DMS153 treated with DMSO at 0.1 percent for 48 hours (cell line): ENCODE measurements around the gene CHFR.
"Not testable (repeated sequence)": the region's sequence is repeated elsewhere in the genome, so short reads cannot be mapped to it uniquely, and the experiment has no call there.

Experiments used
- DNase-seq: peaks from one replicate; lab custom pipeline; 2025; ENCODE audit not compliant: unreplicated experiment; lab: John Stamatoyannopoulos, UW

The CHFR gene

DNA sequence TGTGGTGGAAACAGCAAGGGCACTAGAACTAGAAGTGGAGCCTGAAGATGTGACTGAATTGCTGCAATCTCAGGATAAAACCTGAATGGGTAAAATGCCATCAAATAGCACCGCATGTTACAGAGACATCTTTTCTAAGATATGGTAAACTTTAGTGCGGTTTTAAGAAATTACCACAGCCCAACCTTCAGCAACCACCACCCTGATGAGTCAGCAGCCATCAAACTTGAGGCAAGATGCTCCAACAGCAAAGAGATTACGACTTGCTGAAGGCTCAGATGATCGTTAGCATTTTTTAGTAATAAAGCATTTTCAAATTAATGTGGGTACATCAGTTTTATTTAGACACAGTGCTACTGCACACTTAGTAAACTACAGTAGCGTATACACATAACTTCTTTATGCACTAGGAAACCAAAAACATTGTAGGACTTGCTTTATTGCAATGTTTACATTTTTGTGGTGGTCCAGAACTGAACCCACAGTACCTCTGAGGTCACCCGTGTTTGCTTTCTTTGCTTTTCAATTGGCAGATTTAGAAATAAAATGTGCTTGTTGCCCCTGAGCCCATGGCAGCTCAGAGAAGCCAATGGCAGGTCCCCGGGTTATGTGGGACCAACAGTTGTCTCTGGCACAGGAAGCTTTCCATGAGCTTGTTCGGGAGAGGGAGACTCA, 74.6 kb downstream of the CHFR start:
- DNase-seq, result no peak

DNA sequence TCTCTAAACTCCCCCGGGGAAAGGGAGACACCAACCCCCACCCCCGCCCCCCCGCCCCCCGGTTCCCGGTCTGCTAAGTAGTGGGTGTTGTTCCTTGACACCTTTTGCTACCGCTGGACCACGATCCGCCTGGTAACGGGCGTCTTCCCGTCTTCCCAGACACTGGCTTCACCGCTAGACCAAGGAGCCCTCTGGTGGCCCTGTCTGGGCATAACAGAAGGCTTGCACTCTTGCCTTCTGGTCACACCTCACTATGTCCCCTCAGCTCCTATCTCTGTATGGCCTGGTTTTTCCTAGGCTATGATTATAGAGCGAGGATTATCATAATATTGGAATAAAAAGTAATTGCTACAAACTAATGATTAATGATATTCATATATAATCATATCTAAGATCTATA, 78.0 kb downstream of the CHFR start:
- not testable (repeated sequence) for DNase-seq

DNA sequence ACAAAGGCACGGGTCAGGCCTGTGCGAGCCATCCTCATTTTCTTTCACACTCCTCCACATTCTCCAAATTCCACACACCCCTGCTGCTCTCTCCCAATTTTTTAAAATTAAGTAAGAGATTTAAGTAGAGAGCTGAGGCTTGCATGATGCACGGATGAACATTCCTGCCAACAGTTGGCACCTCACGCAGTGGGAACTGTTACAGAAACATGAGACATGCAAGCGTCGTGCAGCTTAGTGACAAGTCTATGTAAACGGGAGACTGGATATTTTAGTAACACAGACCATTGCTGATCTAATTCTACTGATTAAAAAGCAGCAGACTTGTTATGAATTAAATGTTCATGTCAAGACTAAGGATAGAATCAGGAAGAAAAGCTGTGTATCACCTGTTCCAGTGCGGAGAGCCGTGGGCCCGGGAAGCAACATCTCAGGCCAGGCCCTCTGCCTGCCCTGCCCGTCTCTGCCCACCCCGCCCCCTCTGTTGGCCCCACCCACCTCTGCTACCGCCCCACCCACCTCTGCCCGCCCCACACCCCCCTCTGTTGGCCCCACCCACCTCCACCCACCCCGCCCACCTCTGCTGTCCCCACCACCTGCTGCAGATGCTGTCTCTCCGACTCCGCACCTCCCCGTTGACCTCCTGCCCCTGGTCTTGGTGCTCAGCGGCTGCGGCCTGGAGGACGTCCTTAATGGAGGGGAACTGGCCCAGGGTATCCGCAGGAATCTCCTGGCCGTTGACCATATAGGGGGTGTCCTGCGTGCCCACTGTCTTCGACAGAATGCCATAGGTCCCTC, 79.9 kb downstream of the CHFR start:
- DNase-seq, result no peak

DNA sequence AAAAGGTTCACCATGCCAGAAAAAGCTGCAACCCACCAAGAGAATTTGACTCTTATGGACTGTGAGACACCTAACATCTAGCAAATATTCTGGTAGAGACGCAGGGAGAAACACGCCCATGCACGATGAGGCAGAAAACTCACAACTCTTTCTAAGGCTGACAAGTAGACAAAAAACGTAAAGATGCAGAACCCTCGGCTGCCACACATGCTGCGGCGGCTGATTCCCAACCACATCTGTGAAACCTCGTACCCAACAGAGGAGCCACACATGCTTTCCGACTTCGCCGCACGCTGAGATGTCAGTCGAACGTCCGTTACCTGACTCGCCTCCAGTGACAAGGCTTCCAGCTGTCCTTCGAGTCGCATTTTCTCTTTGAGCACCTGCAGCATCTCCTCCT, 80.5 kb downstream of the CHFR start:
- no peak for DNase-seq

DNA sequence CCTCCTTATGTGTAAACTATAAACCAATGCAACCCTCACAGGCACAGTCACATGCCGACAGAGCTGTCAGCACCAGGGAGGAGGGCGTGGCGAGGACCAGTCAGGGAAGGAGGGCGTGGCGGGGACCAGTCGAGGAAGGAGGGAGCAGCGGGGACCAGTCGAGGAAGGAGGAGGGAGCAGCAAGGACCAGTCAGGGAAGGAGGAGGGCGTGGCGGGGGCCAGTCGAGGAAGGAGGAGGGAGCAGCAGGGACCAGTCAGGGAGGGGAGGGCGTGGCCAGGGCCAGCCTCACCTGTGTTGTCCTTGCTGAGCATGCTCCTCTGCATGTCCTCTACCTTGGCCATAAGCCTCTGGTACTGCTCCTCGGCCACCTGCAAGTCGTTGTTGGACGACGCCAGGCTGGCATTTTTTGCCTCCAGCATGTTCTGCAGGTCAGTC, 83.0 kb downstream of the CHFR start:
- DNase-seq, result no peak

DNA sequence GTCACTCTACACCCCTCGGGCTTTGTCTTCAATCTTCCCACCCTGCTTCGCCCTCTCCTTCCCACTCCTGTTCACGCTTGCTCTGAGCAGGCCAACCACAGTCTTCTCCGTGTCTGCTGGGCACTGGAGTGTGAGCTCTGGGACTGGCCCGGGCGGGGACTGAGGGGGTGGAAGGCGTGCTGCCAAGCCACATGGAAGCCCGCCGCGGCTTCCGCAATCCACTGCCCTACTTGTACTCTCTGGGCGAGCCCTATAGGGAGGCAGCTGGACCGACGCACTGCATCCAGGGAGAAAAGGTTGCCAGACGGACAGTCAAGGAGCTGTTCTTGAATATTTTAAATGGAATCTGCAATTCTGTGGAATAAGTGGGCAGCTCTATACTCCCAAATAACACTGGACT, 83.5 kb downstream of the CHFR start:
- DNase-seq, result no peak

DNA sequence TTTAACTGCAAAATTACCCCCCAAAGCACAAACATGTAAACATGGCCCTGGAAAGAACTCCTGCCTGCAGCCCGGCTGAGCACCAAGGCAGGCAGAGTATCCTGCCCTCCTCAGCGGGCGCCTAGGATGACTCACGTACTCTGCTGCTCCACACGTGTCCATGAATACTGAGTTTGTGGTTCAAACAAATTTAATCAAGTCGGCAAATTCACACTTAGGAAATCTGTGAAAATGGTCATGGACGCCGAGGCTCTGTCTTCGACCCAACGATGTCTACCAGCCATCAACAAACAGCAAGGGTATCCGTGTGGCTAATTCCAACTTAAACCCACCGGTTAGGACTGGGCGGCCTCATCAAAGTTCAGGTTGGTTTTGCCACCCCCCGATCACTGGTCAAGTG, 84.3 kb downstream of the CHFR start:
- DNase-seq, result no peak

DNA sequence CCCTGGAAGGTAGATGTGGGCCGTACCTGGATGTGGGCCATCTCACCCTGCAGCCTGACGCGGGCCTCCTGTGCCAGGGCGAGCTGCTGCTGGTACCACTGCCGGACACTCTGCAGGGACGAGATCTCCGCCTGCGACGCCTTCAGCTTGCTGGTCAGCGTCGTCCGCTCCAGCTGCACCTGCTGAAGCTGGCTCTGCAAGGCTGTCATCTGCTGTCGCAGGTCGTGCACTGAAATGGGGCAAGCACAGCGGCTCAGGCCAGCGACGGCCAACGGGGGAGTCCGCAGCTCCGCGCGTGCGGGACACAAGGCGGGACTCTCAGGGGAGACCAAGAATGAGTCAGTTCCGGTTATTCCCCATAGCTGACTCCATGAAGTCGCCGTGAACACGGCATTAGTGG, 85.7 kb downstream of the CHFR start:
- no peak for DNase-seq

DNA sequence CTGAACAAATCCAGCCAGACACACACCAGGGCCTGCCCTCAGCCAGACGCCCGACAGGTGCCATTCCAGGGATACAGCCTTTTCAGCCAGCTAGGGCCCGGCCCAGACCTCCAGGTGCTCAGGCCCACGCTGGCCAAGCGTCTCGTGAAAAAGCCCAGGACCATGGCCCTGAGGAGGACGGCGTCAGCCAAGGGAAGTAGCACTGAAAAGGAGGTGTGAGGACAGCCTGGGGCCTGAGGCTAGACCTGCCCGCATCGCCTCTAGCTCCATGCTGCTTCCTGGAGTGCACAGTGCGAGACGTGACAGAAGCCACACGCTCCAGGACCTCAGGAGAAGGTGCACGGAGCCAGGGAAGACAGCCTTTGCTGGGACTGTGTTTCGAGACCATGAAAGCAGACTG, 88.6 kb downstream of the CHFR start:
- DNase-seq, result no peak

DNA sequence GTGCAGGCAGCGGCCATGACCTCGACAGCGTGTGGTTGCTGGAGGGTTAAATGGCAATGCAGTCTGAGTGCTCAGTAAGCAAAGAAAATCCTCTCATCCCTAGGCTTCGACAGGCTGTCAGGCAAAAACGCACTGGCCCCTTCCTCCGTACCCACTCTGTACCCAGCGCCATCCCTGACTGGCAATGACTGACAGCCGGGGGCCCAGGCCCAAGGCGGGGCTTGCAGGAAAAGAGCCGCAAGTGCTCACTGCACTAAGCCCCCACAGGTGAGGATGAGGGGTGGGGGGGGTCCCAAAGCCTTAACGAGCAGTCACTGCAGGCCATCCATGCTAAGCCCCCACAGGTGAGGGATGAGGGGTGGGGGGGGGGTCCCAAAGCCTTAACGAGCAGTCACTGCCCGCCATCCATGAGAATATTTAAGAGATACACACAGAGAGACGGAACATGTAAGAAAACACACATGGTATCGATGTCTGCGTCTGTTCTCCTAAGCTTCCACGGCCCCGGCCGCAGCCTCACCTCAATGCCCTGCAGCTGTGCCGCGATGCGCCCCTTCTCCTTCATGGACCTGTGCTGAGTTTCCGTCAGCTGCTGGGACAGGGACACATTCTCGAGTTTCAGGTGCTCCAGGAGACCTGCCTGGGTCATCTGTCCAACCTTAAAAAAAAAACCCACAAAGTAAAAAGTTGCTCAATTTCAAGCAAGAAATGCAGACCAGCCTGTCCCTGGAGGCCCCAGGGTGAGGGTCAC, 89.4 kb downstream of the CHFR start:
- DNase-seq, result no peak

DNA sequence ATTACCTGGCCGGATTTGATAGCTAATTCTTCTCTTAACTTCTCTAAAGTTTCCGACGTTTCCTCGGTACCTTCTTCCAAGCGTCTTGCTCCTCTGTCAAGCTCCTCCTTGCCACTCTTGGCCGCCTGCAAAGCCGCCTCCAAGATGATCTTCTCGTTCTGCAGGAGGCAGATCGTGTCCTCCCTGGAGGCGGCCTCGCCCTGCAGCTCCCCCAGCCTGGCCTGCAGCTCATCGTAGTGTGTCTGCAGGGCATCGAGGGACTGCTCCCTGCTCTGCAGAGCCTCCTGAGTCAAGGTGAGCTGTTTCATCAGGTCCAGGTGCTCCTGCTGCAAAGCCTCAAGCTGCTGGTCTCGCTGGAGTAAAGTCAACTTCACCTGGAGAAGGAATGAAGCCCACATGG, 91.6 kb downstream of the CHFR start:
- DNase-seq, result no peak

DNA sequence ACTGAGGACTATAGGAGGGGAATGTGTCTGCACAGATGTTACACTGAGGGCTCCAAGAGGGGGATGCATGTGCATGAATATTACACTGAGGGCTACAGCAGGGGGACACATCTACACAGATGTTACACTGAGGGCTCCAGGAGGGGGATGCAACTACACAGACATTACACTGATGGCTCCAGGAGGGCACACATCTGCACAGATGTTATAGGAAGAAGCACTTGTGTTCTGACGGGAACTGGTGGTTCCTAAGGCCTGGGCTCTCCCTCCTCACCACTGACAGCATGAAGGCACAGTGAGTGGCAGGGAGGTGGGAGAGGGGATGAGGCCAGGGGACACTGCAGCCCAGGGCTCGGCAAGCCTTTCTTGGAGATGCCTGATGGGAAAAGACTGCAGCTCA, 95.5 kb downstream of the CHFR start:
- DNase-seq, result not testable (repeated sequence)

DNA sequence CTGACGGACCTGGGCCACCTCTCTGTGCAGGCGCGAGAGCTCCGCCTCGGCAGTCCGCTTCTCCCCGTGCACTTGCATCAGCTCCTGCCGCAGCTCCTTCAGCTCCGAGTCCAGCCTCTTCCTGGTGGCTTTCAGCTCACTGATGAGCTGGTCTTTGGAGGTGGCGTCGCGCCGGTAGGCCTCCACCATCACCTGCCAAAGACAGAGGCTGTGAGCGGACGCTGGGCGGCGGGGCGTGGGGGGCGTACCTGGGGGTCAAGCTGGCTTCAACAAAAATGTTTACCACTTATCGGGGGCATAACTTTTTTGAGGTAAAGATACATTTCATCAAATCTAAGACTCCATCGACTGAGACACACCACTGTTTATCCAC, 98.3 kb downstream of the CHFR start:
- DNase-seq, result no peak

DNA sequence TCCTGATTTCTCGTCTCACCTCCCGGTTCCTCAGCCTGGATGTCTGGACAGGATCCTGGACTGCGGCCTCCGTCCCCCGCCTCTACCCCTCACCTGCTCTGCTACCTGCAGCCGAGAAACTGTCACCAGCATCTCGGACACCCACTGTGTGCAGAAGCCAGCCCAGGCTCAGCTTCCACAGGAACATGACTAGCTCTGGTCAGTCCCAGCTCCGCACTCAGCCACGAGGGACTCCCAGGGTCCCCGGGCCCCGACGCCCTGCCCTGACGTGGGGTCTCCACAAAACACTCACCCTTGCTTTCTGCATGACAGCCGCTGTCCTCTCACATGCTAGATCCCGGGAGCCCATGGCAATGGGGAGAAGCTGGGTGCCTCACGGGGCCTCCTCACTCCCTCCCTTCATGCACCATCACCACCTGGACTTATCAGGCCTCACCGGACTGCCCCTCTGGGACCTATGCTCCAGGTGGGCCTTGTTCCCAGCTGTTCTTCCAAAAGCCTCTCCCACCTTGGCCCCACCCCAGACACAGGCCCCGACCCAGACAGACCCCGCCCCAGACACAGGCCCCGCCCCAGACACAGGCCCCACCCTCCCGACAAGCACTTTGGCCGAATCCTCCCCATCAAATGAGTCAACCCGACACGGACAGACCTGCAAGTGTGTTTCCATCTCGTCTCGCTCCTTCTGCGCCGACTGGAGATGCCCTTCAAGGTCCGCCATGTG, 98.9 kb downstream of the CHFR start:
- DNase-seq, result no peak

DNA sequence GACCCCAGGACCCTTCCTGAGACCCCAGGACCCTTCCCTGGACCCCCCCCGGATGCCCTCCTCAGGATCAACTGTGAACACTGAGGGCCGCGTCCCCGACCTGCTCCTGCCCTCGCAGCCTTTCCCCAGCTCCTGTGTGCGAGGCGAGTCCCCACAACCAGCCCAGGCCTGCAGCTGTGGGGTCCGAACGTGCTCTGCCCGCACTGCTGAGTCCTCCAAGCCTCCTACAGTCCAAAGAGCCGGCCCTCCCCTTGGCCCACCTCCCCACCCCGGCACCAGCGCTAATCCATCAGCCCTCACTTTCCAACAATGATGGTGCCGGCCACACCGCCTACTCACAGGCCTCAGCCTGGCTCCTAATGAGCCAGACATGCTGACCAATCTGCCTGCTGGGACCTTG, 99.5 kb downstream of the CHFR start:
- DNase-seq, result no peak

DNA sequence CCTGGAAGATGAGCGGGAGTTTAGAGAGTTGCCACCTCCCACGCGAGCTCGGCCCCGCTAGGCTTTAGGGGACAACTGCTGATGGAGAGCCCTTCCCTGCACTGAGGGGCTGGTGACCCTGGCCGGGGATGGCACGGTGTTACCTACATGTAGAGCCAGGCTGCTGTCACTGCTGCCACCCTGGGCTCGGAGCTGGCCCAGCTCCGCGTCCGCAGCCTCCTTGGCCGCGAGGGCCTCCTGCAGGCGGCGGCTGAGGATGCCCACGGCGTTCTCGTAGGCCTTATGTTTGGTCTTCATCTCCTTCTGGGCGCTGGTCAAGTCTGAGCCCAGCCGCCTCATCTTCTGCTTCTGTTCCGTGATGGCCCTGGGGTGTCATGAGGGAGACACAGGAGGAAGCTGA, 101.2 kb downstream of the CHFR start:
- no peak for DNase-seq

DNA sequence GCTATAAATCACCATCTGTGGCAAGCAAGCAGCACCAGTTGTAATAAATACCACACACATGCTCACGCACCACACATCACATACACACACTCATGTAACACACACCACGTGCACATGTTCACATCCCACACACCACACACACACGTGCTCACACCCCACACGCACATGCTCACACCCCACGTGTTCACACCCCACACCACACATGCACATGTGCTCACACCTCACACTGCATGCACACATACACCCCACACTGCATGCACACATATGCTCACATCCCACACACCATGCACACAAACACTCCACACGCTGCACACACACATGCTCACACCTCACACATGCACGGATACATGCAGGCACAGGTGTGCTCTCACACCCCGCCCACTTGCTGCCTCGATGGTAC, 102.8 kb downstream of the CHFR start:
- no peak for DNase-seq

DNA sequence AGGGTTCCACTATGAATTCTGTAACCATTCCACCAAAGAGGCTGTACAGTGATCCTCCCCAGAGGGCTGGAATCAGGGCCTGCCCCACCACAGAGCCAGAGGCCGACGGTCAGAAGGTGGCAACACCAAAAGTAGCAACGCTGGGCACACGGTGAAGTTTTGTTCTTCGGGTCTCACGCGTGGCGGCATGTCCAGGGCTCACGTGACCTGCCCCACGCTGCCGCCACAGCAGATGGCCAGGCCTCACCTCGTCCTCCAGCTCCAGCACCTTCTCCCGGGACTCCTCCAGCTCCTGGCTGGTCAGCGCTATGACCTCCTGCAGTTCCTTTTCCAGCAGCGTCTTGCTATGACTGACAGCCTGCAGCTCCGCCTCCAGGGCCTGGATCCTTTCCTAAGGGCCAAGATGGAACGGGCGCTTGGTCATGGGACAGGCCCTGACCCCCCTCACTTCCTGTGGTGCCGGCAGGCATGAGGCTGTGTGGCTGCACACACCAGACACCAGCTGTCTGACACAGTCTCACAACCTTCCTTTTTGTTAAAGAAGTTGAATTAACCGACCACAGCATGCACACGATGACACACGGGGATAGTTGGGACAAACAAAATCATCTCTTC, 103.4 kb downstream of the CHFR start:
- DNase-seq, result no peak
